ENCODE measurements around the gene DNAH8. TPM values are rescaled to one million over a fixed set of nuclear protein-coding genes. Genes with fewer than 3 reads are reported as not detected.

The DNAH8 gene
- total RNA-seq, 1 experiment from 2014 or later = not detected

- intact Hi-C loops (cut with micrococcal nuclease) = no loop called here
- Histone ChIP-seq H3K4me3 (replicated peaks in 1 of 2; ENCODE audit: low read depth in 1 of 2, low read length in 2 of 2) (no peak overlapping the region), H3K79me2 (ENCODE audit: insufficient read depth, low read length) (no peaks in the 10 kb centered on the region), H3K4me1 (ENCODE audit: control insufficient read depth in 1 of 2, insufficient read depth in 2 of 2, low read length in 2 of 2) (no peaks in the 10 kb centered on the region), H3K4me2 (ENCODE audit: low read length) (no peak overlapping the region), H3K9me3 (ENCODE audit: control insufficient read depth in 1 of 2, insufficient read depth in 1 of 2, low read depth in 1 of 2, low read length in 2 of 2) (no peaks in the 10 kb centered on the region), H3K36me3 (ENCODE audit: control insufficient read depth in 1 of 2, insufficient read depth in 2 of 2, low read length in 2 of 2) (no peaks in the 10 kb centered on the region), H4K20me1 (ENCODE audit: insufficient read depth) (no peaks in the 10 kb centered on the region), H3K27ac (ENCODE audit: low read depth, low read length) (no peak overlapping the region), H3K9ac (ENCODE audit: low read length) (no peak overlapping the region), H2AFZ (ENCODE audit: low read depth, low read length, poor library complexity, severe bottlenecking) (no peak overlapping the region), H3K27me3 (ENCODE audit: insufficient read depth, low read length) (peaks cover 50% of the 10 kb centered on the region), H3K9me2 (ENCODE audit: insufficient read depth) (no peaks in the 10 kb centered on the region)
- ChIA-PET POLR2A (no interaction called here), CTCF (no interaction called here), RAD21 (ENCODE audit: low non-redundant PET in 1 of 2, low total read pairs in 2 of 2, uncharacterized antibody in 2 of 2, unreplicated experiment in 2 of 2) (no interaction called here)
- BruUV-seq (replicated peaks) = no TSS peak
- TF ChIP-seq YY1 (IDR thresholded peaks at IDR 0.05; ENCODE audit: extremely low read depth, insufficient replicate concordance, low read depth, low read length) (no peak), SRF (IDR thresholded peaks at IDR 0.05; ENCODE audit: low read depth) (no peak), SIN3A (IDR thresholded peaks at IDR 0.05; ENCODE audit: low read depth) (no peak), CBX3 (IDR thresholded peaks at IDR 0.05; ENCODE audit: low read depth) (no peak), CTCF (IDR thresholded peaks at IDR 0.05 in 2 of 3, conservative IDR thresholded peaks at IDR 0.05 in 1 of 3; ENCODE audit: borderline replicate concordance in 1 of 3, insufficient read depth in 1 of 3, low read depth in 2 of 3, low read length in 2 of 3) (no peak), RAD21 (IDR thresholded peaks at IDR 0.05; ENCODE audit: low read depth) (no peak), EGR1 (IDR thresholded peaks at IDR 0.05; ENCODE audit: low read depth) (no peak), ELF1 (IDR thresholded peaks at IDR 0.05; ENCODE audit: borderline replicate concordance, low read depth) (no peak), FOSL1 (IDR thresholded peaks at IDR 0.05; ENCODE audit: low read depth) (no peak)
- DNase-seq (ENCODE audit: low read depth, low spot score) = no peak
- ATAC-seq = no peak
These were observed 86.2 kb downstream of the DNAH8 start for GRCh38 chr6:38801305-38801704.

- Histone ChIP-seq H3K9me3 (ENCODE audit: control insufficient read depth in 1 of 2, insufficient read depth in 1 of 2, low read depth in 1 of 2, low read length in 2 of 2) (no peaks in the 10 kb centered on the region), H3K9ac (ENCODE audit: low read length) (no peak overlapping the region), H3K27ac (ENCODE audit: low read depth, low read length) (no peak overlapping the region), H3K4me1 (ENCODE audit: control insufficient read depth in 1 of 2, insufficient read depth in 2 of 2, low read length in 2 of 2) (no peaks in the 10 kb centered on the region), H3K4me3 (replicated peaks in 1 of 2; ENCODE audit: low read depth in 1 of 2, low read length in 2 of 2) (no peak overlapping the region), H3K4me2 (ENCODE audit: low read length) (no peak overlapping the region), H3K36me3 (ENCODE audit: control insufficient read depth in 1 of 2, insufficient read depth in 2 of 2, low read length in 2 of 2) (no peaks in the 10 kb centered on the region), H3K9me2 (ENCODE audit: insufficient read depth) (no peaks in the 10 kb centered on the region), H3K79me2 (ENCODE audit: insufficient read depth, low read length) (no peaks in the 10 kb centered on the region), H2AFZ (ENCODE audit: low read depth, low read length, poor library complexity, severe bottlenecking) (no peak overlapping the region), H4K20me1 (ENCODE audit: insufficient read depth) (no peaks in the 10 kb centered on the region), H3K27me3 (ENCODE audit: insufficient read depth, low read length) (peaks cover 59% of the 10 kb centered on the region)
- RAD21 ChIA-PET (ENCODE audit: low non-redundant PET in 1 of 2, low total read pairs in 2 of 2, uncharacterized antibody in 2 of 2, unreplicated experiment in 2 of 2) = no interaction called here
- intact Hi-C loops (cut with micrococcal nuclease) = no loop called here
- DNase-seq (ENCODE audit: low read depth, low spot score) = no peak
- CTCF ChIA-PET = no interaction called here
- POLR2A ChIA-PET = no interaction called here
- no TSS peak for BruUV-seq (replicated peaks)
- no peak for ATAC-seq
- TF ChIP-seq SIN3A (IDR thresholded peaks at IDR 0.05; ENCODE audit: low read depth) = no peak
- TF ChIP-seq CBX3 (IDR thresholded peaks at IDR 0.05; ENCODE audit: low read depth) = no peak
- TF ChIP-seq FOSL1 (IDR thresholded peaks at IDR 0.05; ENCODE audit: low read depth) = no peak
- TF ChIP-seq POLR2A (IDR thresholded peaks at IDR 0.05; ENCODE audit: borderline replicate concordance, extremely low read depth, insufficient read depth, insufficient read length) = no peak
- no peak for TF ChIP-seq SP1 (IDR thresholded peaks at IDR 0.05; ENCODE audit: low read depth)
- no peak for TF ChIP-seq RAD21 (IDR thresholded peaks at IDR 0.05; ENCODE audit: low read depth)
- no peak for TF ChIP-seq CTCF (IDR thresholded peaks at IDR 0.05 in 2 of 3, conservative IDR thresholded peaks at IDR 0.05 in 1 of 3; ENCODE audit: borderline replicate concordance in 1 of 3, insufficient read depth in 1 of 3, low read depth in 2 of 3, low read length in 2 of 3)
- no peak for TF ChIP-seq EGR1 (IDR thresholded peaks at IDR 0.05; ENCODE audit: low read depth)
- TF ChIP-seq ELF1 (IDR thresholded peaks at IDR 0.05; ENCODE audit: borderline replicate concordance, low read depth) = no peak
- TF ChIP-seq EZH2 (IDR thresholded peaks at IDR 0.05) = no peak
- TF ChIP-seq ZFX (IDR thresholded peaks at IDR 0.05) = no peak
- TF ChIP-seq EZH2phosphoT487 (IDR thresholded peaks at IDR 0.05; ENCODE audit: borderline replicate concordance) = no peak
- TF ChIP-seq POLR2AphosphoS5 (IDR thresholded peaks at IDR 0.05; ENCODE audit: low read depth, low read length) = no peak
- no peak for TF ChIP-seq MAX (IDR thresholded peaks at IDR 0.05)
These were observed 87.4 kb downstream of the DNAH8 start for GRCh38 chr6:38802497-38802896.
